OCI-LY3 (cell line): ENCODE measurements around the gene TENM4.

ENCODE experiments used
- EZH2phosphoT487 ChIP-seq: fragments of 200-600 bp; shearing (Covaris generic); IDR thresholded peaks from 2 replicates; pipeline ENCODE4 v1.6.1; 2018; ENCODE audit warnings: antibody characterized with exemption, mixed run types, low read depth
- TF ChIP-seq, protein P1 (sequence below): fragments of 200-600, 300-600 bp; sonication (generic); IDR thresholded peaks from 2 replicates; pipeline ENCODE4 v1.5.1; 2014; ENCODE audit warnings: antibody characterized with exemption, low read length, low read depth

GRCh38 chr11:78800096-78800690, 640.6 kb downstream of the TENM4 start:
- TF ChIP-seq, protein P1, sequence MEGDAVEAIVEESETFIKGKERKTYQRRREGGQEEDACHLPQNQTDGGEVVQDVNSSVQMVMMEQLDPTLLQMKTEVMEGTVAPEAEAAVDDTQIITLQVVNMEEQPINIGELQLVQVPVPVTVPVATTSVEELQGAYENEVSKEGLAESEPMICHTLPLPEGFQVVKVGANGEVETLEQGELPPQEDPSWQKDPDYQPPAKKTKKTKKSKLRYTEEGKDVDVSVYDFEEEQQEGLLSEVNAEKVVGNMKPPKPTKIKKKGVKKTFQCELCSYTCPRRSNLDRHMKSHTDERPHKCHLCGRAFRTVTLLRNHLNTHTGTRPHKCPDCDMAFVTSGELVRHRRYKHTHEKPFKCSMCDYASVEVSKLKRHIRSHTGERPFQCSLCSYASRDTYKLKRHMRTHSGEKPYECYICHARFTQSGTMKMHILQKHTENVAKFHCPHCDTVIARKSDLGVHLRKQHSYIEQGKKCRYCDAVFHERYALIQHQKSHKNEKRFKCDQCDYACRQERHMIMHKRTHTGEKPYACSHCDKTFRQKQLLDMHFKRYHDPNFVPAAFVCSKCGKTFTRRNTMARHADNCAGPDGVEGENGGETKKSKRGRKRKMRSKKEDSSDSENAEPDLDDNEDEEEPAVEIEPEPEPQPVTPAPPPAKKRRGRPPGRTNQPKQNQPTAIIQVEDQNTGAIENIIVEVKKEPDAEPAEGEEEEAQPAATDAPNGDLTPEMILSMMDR: no peak
- no peak for TF ChIP-seq EZH2phosphoT487
